ENCODE results near the gene BRAF.
"Not testable (repeated sequence)": the region's sequence is repeated elsewhere in the genome, so short reads cannot be mapped to it uniquely, and the experiment has no call there.

Gene BRAF

DNA sequence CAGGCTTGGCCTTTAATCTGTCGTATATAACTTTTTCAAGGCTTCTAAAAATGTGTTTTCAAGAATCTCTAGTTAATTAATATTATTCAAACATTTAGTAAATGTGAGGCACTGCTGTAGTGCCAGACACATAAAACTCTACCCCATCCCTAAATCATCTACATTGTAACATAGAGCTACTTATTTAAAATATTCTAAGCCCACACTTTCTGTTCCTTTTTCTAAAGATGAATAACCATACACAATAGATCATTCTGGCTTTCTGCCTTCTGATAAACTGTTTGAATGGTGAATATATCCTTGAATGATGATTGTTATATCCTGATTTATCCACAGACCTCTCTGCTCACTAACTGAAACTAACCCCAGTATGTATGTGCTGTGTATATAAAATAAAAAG, 41.4 kb downstream of the BRAF start:
- TF ChIP-seq, protein P1, sequence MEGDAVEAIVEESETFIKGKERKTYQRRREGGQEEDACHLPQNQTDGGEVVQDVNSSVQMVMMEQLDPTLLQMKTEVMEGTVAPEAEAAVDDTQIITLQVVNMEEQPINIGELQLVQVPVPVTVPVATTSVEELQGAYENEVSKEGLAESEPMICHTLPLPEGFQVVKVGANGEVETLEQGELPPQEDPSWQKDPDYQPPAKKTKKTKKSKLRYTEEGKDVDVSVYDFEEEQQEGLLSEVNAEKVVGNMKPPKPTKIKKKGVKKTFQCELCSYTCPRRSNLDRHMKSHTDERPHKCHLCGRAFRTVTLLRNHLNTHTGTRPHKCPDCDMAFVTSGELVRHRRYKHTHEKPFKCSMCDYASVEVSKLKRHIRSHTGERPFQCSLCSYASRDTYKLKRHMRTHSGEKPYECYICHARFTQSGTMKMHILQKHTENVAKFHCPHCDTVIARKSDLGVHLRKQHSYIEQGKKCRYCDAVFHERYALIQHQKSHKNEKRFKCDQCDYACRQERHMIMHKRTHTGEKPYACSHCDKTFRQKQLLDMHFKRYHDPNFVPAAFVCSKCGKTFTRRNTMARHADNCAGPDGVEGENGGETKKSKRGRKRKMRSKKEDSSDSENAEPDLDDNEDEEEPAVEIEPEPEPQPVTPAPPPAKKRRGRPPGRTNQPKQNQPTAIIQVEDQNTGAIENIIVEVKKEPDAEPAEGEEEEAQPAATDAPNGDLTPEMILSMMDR (IDR thresholded peaks at IDR 0.05): no peak
- no peaks in the 10 kb centered on the region for H3K27me3 ChIP-seq
- H3K4me3 ChIP-seq (ENCODE audit: low read depth in 1 of 2, low read length in 1 of 2): no peak overlapping the region
- no peaks in the 10 kb centered on the region for H3K9me3 ChIP-seq
- peaks cover 17 to 30% of the 10 kb centered on the region in 2 experiments for H3K4me1 ChIP-seq (ENCODE audit: control insufficient read depth in 1 of 2, insufficient read depth in 1 of 2, low read depth in 1 of 2, low read length in 1 of 2)
- no peak overlapping the region for H3K27ac ChIP-seq
- H3K36me3 ChIP-seq: no peaks in the 10 kb centered on the region

DNA sequence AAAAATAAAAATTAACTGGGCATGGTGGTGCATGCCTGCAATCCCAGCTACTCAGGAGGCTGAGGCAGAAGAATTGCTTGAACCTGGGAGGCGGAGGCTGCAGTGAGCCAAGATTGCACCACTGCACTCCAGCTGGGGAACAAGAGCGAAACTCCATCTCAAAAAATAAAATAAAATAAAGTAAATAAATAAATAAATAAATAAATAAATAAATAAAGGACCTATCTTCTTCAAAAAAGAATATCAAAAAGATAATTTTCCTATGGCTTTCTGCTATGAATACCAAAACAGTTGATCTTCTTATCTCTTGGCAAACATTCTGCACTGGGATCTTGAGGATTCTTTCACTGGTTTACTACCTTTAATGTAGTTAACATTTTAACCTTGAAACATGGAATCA, 41.9 kb downstream of the BRAF start:
- H3K4me3 ChIP-seq (ENCODE audit: low read depth in 1 of 2, low read length in 1 of 2); H3K36me3 ChIP-seq; H3K27me3 ChIP-seq; H3K27ac ChIP-seq; H3K9me3 ChIP-seq: not testable (repeated sequence)
- peaks cover 17 to 26% of the 10 kb centered on the region in 2 experiments for H3K4me1 ChIP-seq (ENCODE audit: control insufficient read depth in 1 of 2, insufficient read depth in 1 of 2, low read depth in 1 of 2, low read length in 1 of 2)

DNA sequence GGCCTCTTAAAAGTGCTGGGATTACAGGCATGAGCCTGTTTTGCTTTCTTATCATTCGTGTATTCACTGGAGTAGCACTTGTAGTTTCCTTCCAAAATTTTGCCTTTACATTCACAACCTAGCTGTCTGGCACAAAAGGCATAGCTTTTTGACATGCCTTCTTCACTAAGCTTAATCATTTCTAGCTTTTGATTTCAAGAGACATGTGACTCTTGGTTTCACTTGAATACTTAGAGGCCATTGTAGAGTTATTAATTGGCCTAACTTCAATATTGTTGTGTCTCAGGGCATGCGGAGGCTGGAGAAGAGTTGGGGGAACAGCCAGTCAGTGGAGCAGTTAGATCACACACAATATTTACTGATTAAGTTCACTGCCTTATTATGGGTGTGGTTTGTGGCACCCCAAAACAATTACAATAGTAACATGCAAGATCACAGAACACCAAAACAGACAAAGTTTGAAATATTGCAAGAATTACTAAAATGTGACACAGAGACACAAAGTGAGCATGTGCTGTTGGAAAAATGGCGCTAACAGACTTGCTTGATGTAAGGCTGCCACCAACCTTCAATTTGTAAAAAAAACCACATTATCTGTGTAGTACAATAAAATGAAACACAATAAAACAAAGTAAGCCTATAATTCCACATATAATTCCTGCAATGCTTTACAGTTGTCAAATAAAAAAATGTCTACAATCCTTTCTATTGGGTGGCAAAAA, 43.1 kb downstream of the BRAF start:
- Histone ChIP-seq H3K4me1 (ENCODE audit: control insufficient read depth in 1 of 2, insufficient read depth in 1 of 2, low read depth in 1 of 2, low read length in 1 of 2) (peaks cover 7 to 20% of the 10 kb centered on the region in 2 experiments), H3K36me3 (no peaks in the 10 kb centered on the region), H3K9me3 (no peaks in the 10 kb centered on the region), H3K27ac (no peak overlapping the region), H3K4me3 (ENCODE audit: low read depth in 1 of 2, low read length in 1 of 2) (no peak overlapping the region), H3K27me3 (no peaks in the 10 kb centered on the region)
- TF ChIP-seq, protein P1 (IDR thresholded peaks at IDR 0.05): no peak

DNA sequence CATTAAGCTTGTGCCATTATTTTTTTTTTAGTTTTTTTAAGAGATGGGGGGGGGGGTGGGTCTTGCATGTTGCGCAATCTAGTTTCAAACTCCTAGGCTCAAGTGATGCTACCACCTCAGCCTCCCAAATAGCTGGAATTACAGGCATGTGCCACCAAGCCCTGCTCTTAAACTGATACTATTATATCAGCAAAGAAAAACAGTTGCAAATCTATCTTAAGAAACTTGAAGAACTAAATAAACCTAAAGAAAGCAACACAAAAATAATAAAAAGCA, 47.5 kb downstream of the BRAF start:
- Histone ChIP-seq H3K4me1 (ENCODE audit: control insufficient read depth in 1 of 2, insufficient read depth in 1 of 2, low read depth in 1 of 2, low read length in 1 of 2) (peaks cover 5 to 19% of the 10 kb centered on the region in 2 experiments), H3K27ac (no peak overlapping the region), H3K4me3 (ENCODE audit: low read depth in 1 of 2, low read length in 1 of 2) (no peak overlapping the region), H3K9me3 (no peaks in the 10 kb centered on the region), H3K27me3 (no peaks in the 10 kb centered on the region), H3K36me3 (no peaks in the 10 kb centered on the region)
- TF ChIP-seq, protein P1 (IDR thresholded peaks at IDR 0.05): no peak

DNA sequence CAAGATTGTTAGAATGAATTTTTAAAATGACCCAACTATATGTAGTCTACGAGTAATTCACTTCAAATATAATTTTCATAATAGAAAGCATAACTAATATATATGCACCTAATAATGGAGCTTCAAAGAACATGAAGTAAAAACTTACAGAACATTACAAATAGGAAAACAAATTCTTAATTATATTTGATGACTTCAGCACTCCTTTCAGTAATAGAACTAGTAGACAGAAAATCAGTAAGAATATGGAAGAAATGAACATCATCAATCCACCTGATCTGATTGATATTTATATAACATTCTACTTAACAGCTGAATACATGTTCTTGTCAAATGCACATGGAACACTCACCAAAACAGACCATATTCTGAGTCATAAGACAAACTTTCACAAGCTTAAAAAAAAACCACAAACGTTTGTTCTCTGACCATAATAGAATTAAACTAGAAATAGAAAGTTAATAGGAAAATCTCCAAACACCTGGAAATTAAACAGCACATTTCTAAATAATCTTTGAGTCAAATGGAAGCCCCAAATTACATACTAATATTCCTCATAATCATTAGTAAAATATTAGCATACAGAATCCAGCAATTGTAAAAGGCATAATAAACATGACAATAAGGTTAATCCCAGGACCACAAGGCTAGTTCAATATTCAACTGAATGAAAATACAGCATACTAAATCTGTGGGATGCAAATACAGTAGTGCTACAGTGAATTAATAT, 48.0 kb downstream of the BRAF start:
- TF ChIP-seq, protein P1 (IDR thresholded peaks at IDR 0.05): no peak
- H3K27ac ChIP-seq: no peak overlapping the region
- no peaks in the 10 kb centered on the region for H3K27me3 ChIP-seq
- no peaks in the 10 kb centered on the region for H3K36me3 ChIP-seq
- H3K4me1 ChIP-seq (ENCODE audit: control insufficient read depth in 1 of 2, insufficient read depth in 1 of 2, low read depth in 1 of 2, low read length in 1 of 2): peaks cover 5 to 19% of the 10 kb centered on the region in 2 experiments
- H3K9me3 ChIP-seq: no peaks in the 10 kb centered on the region
- H3K4me3 ChIP-seq (ENCODE audit: low read depth in 1 of 2, low read length in 1 of 2): no peak overlapping the region

DNA sequence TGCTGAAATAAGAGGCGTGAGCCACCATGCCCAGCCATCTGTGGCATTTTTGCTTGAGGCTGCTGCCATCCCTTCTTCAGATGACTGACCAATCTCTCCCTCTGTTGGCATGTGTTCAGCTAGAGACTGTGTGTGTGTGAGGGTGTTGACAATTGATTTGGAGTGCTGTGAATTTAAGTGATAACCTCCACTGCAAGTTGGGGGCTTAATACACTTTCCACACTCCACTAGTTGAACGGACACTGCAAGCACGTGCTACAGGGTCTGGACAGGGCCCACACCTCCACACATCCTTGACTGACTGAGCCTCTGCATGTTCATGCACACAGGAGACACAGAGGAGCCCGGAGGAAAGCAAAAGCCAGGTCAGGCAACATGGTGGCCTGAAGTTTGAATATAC, 51.3 kb downstream of the BRAF start:
- Histone ChIP-seq H3K27me3 (no peaks in the 10 kb centered on the region), H3K9me3 (no peaks in the 10 kb centered on the region), H3K4me1 (ENCODE audit: control insufficient read depth in 1 of 2, insufficient read depth in 1 of 2, low read depth in 1 of 2, low read length in 1 of 2) (peaks cover 16 to 33% of the 10 kb centered on the region in 2 experiments), H3K27ac (no peak overlapping the region), H3K36me3 (no peaks in the 10 kb centered on the region), H3K4me3 (ENCODE audit: low read depth in 1 of 2, low read length in 1 of 2) (no peak overlapping the region)
- TF ChIP-seq, protein P1 (IDR thresholded peaks at IDR 0.05): no peak
